ENCODE data around the gene ETV5.

- TF ChIP-seq CTCF (IDR thresholded peaks at IDR 0.05) (no peak), EZH2phosphoT487 (IDR thresholded peaks at IDR 0.05) (no peak)
Observed at GRCh38 chr3:186094271-186094670, 14.6 kb downstream of the ETV5 start.

Measured in neural progenitor cell (in vitro differentiated cells).